RKO (cell line): Measurements from ENCODE around the gene SSR2.
"Not testable (repeated sequence)": the region's sequence is repeated elsewhere in the genome, so short reads cannot be mapped to it uniquely, and the experiment has no call there.

Experiments used
- DNase-seq: peaks from one replicate; pipeline ENCODE4 v3.0.0-alpha.2; 2016; ENCODE audit warnings: low spot score

The SSR2 gene

GRCh38 chr1:155993595-155993994 lies 27.2 kb downstream of the SSR2 start:
- DNase-seq = no peak

- DNase-seq = no peak
Observed at GRCh38 chr1:155990005-155990739, 30.6 kb downstream of the SSR2 start.

GRCh38 chr1:155989242-155990004 lies 31.3 kb downstream of the SSR2 start:
- DNase-seq = peak; percentile 73

- DNase-seq = not testable (repeated sequence)
Observed at GRCh38 chr1:155984903-155985645, 35.7 kb downstream of the SSR2 start.

GRCh38 chr1:155984341-155984740 lies 36.4 kb downstream of the SSR2 start:
- no peak for DNase-seq

GRCh38 chr1:155983191-155984024 lies 37.3 kb downstream of the SSR2 start:
- peak; percentile 95 for DNase-seq

- no peak for DNase-seq
Observed at GRCh38 chr1:155982106-155982505, 38.6 kb downstream of the SSR2 start.

GRCh38 chr1:155981266-155982088 lies 39.3 kb downstream of the SSR2 start:
- DNase-seq = peak; percentile 47

- peak; percentile 42 for DNase-seq
Observed at GRCh38 chr1:155979597-155980343, 41.0 kb downstream of the SSR2 start.

GRCh38 chr1:155978973-155979429 lies 41.8 kb downstream of the SSR2 start:
- peak; percentile 67 for DNase-seq

GRCh38 chr1:155978325-155978972 lies 42.3 kb downstream of the SSR2 start, which contains the start of gene ARHGEF2:
Gene ARHGEF2, minus strand, starts transcription at chr1:155978547. Its CDS starts 120 bp downstream, at chr1:155978427.
- peak; percentile 89 for DNase-seq

GRCh38 chr1:155977690-155978324 lies 42.9 kb downstream of the SSR2 start:
- DNase-seq = no peak

- DNase-seq = no peak
Observed at GRCh38 chr1:155976913-155977689, 43.6 kb downstream of the SSR2 start.

GRCh38 chr1:155976062-155976912 lies 44.5 kb downstream of the SSR2 start:
- DNase-seq = peak; percentile 37

- no peak for DNase-seq
Observed at GRCh38 chr1:155975375-155976061, 45.2 kb downstream of the SSR2 start.
